Measurements from ENCODE around the gene KCND3. TPM values are rescaled to one million over a fixed set of nuclear protein-coding genes. Genes with fewer than 3 reads are reported as not detected.

Gene KCND3
- total and polyA plus RNA-seq, 2 of the 4 experiments (the other 2 are of a cell fraction), result under 0.01 to 0.03 TPM

GRCh38 chr1:111903871-111904449 is 85.5 kb downstream of the KCND3 start:
- DNase-seq (no peak), ATAC-seq (ENCODE audit: low read depth) (no peak)
- no peak overlapping the region for H3K56ac ChIP-seq (ENCODE audit: extremely low read depth, insufficient read depth, low read length)
- no peak for TF ChIP-seq CEBPB (IDR thresholded peaks at IDR 0.05; ENCODE audit: low read depth, low read length)
- no peak for TF ChIP-seq MXI1 (IDR thresholded peaks at IDR 0.05; ENCODE audit: borderline replicate concordance, low read depth, low read length)
- TF ChIP-seq FOS (IDR thresholded peaks at IDR 0.05; ENCODE audit: low read depth, low read length), result no peak
- TF ChIP-seq RCOR1 (IDR thresholded peaks at IDR 0.05; ENCODE audit: insufficient replicate concordance, low read length), result no peak
- TF ChIP-seq NFE2L2 (IDR thresholded peaks at IDR 0.05; ENCODE audit: low read depth, low read length), result no peak
- no peak for TF ChIP-seq MAFK (IDR thresholded peaks at IDR 0.05; ENCODE audit: low read depth, low read length)
- TF ChIP-seq SMC3 (IDR thresholded peaks at IDR 0.05; ENCODE audit: low read depth, low read length), result no peak
- no peak for TF ChIP-seq BHLHE40 (IDR thresholded peaks at IDR 0.05; ENCODE audit: low read depth, low read length)
- TF ChIP-seq RFX5 (IDR thresholded peaks at IDR 0.05; ENCODE audit: low read depth, low read length), result no peak
- TF ChIP-seq MAZ (IDR thresholded peaks at IDR 0.05; ENCODE audit: borderline replicate concordance, low read depth, low read length), result no peak
- no peak for TF ChIP-seq POLR2A (IDR thresholded peaks at IDR 0.05; ENCODE audit: low read depth, low read length)
- no peak for TF ChIP-seq USF2 (IDR thresholded peaks at IDR 0.05; ENCODE audit: low read depth, low read length)
- TF ChIP-seq RAD21 (IDR thresholded peaks at IDR 0.05; ENCODE audit: low read length), result no peak
- TF ChIP-seq CTCF (conservative IDR thresholded peaks at IDR 0.05; ENCODE audit: low read depth, low read length), result no peak
- TF ChIP-seq CHD1 (IDR thresholded peaks at IDR 0.05; ENCODE audit: low read depth, low read length), result no peak
- no peak overlapping the region for H2BK120ac ChIP-seq (ENCODE audit: low read depth, low read length)
- H3K23ac ChIP-seq (ENCODE audit: low read depth, low read length), result no peak overlapping the region
- H2BK20ac ChIP-seq (ENCODE audit: low read depth, low read length), result no peak overlapping the region
- no peaks in the 10 kb centered on the region for H4K20me1 ChIP-seq (ENCODE audit: insufficient read depth, low read length)
- no peak overlapping the region for H4K91ac ChIP-seq (ENCODE audit: insufficient read depth, low read depth, low read length)
- no peak overlapping the region for H2AK5ac ChIP-seq (ENCODE audit: low read depth, low read length)
- peaks cover 6% of the 10 kb centered on the region; the same call in 1 of the 2 replicates for H3K27me3 ChIP-seq (ENCODE audit: control insufficient read depth, insufficient read depth, low read length)
- WGBS, 2 experiments (ENCODE audit: extremely low coverage in 2 of 2, insufficient read length in 1 of 2), result no CpG with 5 or more reads among the region's 3 CpGs
- POLR2A ChIA-PET (ENCODE audit: unreplicated experiment), result no interaction called here
- no peak overlapping the region for H4K5ac ChIP-seq (ENCODE audit: low read depth, low read length)
- no peaks in the 10 kb centered on the region for H3K36me3 ChIP-seq (ENCODE audit: control insufficient read depth, insufficient read depth, low read length)
- H2BK5ac ChIP-seq (ENCODE audit: low read depth, low read length, poor library complexity, severe bottlenecking), result no peak overlapping the region
- CTCF ChIA-PET, result no interaction called here
- H3K79me1 ChIP-seq (ENCODE audit: low read depth in 1 of 2, low read length in 2 of 2), result no peaks in the 10 kb centered on the region
- no peak overlapping the region for H3K4ac ChIP-seq (ENCODE audit: low read depth, low read length)
- H3K4me1 ChIP-seq (ENCODE audit: control insufficient read depth, insufficient read depth, low read length), result no peaks in the 10 kb centered on the region
- in situ Hi-C loops (cut with MboI; ENCODE audit: low sequenced_read_pairs), result no loop called here
- H3K9ac ChIP-seq (ENCODE audit: low read depth, low read length), result no peak overlapping the region
- H2AFZ ChIP-seq (replicated peaks; ENCODE audit: low read length, poor library complexity), result no peak overlapping the region
- intact Hi-C loops (cut with micrococcal nuclease), result no loop called here
- dilution Hi-C loops (cut with HindIII; ENCODE audit: low sequenced_read_pairs, unreplicated experiment), result no loop called here
- H3K18ac ChIP-seq (ENCODE audit: low read depth, low read length), result no peak overlapping the region
- H3K9me1 ChIP-seq (ENCODE audit: insufficient read depth, low read length), result no peaks in the 10 kb centered on the region; the same call in 1 of the 2 replicates
- no peak overlapping the region for H2AK9ac ChIP-seq (replicated peaks; ENCODE audit: low read depth, low read length, poor library complexity)
- H2BK15ac ChIP-seq (ENCODE audit: low read depth, low read length), result no peak overlapping the region
- no peak overlapping the region for H3K4me3 ChIP-seq (ENCODE audit: insufficient read depth, low read depth, low read length)
- BruUV-seq (replicated peaks), result no TSS peak
- H4K8ac ChIP-seq (ENCODE audit: low read depth in 2 of 2, low read length in 2 of 2), result no peak overlapping the region
- no peaks in the 10 kb centered on the region for H3K9me3 ChIP-seq (ENCODE audit: control insufficient read depth, insufficient read depth, low read length)
- no peak overlapping the region for H3K14ac ChIP-seq (replicated peaks; ENCODE audit: low read depth, low read length)
- H3K4me2 ChIP-seq (ENCODE audit: low read depth, low read length), result no peak overlapping the region
- no peak overlapping the region for H3K27ac ChIP-seq (ENCODE audit: insufficient read depth, low read length)

All from IMR-90 (cell line).